GM12878 (cell line): ENCODE measurements around the gene CSRP1. TPM values are rescaled to one million over a fixed set of nuclear protein-coding genes. Genes with fewer than 3 reads are reported as not detected.

ENCODE experiments used
- ATAC-seq: fragments of 200-7000 bp; cut with Tn5 transposase; 3 replicates; pipeline ENCODE4 v1.9.1; 2020; ENCODE audit warnings: mild to moderate bottlenecking, moderate library complexity
- BruUV-seq: library from RNA; stranded (reverse); fragments of 400-500 nt; replicated peaks from 2 replicates; lab custom pipeline; 2021; lab: Mats Ljungman, UMichigan
- CTCF ChIA-PET: fragments of 300-600 bp; sonication (Branson Sonifier 250); formaldehyde crosslinking; extraction: SDS; loops from one replicate; lab custom pipeline; 2021; ENCODE audit warnings: inconsistent platforms; lab: Yijun Ruan, JAX
- POLR2A ChIA-PET: fragments of 350-600 bp; formaldehyde crosslinking; extraction: SDS; loops from one replicate; lab custom pipeline; 2021; ENCODE audit warnings: inconsistent platforms; lab: Charles Lee
- RAD21 ChIA-PET: fragments of 300-600 bp; sonication (Branson Sonifier 250); formaldehyde crosslinking; loops from one replicate; lab custom pipeline; 2023; ENCODE audit warnings: antibody characterized with exemption; ENCODE audit not compliant: unreplicated experiment; lab: Charles Lee
- SMC1A ChIA-PET: fragments of 300-600 bp; sonication (Branson Sonifier 250); formaldehyde crosslinking; loops from one replicate; lab custom pipeline; 2023; ENCODE audit not compliant: unreplicated experiment, uncharacterized antibody; lab: Charles Lee
- DNase-seq: peaks from one replicate; pipeline ENCODE4 v3.0.0-alpha.2; 2011; ENCODE audit warnings: low read depth, low spot score
- FAIRE-seq: peaks from 3 replicates; lab custom pipeline; 2011; peaks lifted over from hg19 to GRCh38; lab: Jason Lieb, UNC
- H2AFZ ChIP-seq: 2 replicates; pipeline ENCODE4 v1.6.0; 2011; ENCODE audit warnings: low read depth, low read length, control low read depth; ENCODE audit not compliant: control insufficient read depth
- H3K27ac ChIP-seq: 2 replicates; pipeline ENCODE4 v1.5.1; 2011; ENCODE audit warnings: control low read depth; ENCODE audit not compliant: control insufficient read depth, insufficient read depth
- H3K27me3 ChIP-seq, 2 experiments: replicated peaks in 1 of 2; 2 replicates each; pipeline versions ENCODE4 v1.6.0 to v1.6.1; 2011; ENCODE audit warnings: low read length in 1 of 2; ENCODE audit not compliant: control insufficient read depth in 2 of 2, insufficient read depth in 2 of 2
- H3K36me3 ChIP-seq, 2 experiments: 2 replicates each; pipeline ENCODE4 v1.5.1; 2011; ENCODE audit warnings: low read length in 1 of 2; ENCODE audit not compliant: control insufficient read depth in 2 of 2, insufficient read depth in 2 of 2
- H3K4me1 ChIP-seq: 2 replicates; pipeline ENCODE4 v1.6.1; 2011; ENCODE audit warnings: mild to moderate bottlenecking, low read length, moderate library complexity, mixed read lengths; ENCODE audit not compliant: control insufficient read depth, insufficient read depth
- H3K4me2 ChIP-seq: 2 replicates; pipeline ENCODE4 v1.6.0; 2011; ENCODE audit warnings: control low read depth; ENCODE audit not compliant: control insufficient read depth, insufficient read depth
- H3K4me3 ChIP-seq: fragments of 200-600 bp; sonication (generic); 2 replicates; pipeline ENCODE4 v1.5.1; 2016
- H3K79me2 ChIP-seq: 2 replicates; pipeline ENCODE4 v1.6.0; 2011; ENCODE audit warnings: low read length; ENCODE audit not compliant: control insufficient read depth, insufficient read depth
- H3K9ac ChIP-seq: 2 replicates; pipeline ENCODE4 v1.8.0; 2011; ENCODE audit warnings: low read length, control low read depth, mixed read lengths; ENCODE audit not compliant: control insufficient read depth, insufficient read depth
- H3K9me3 ChIP-seq: replicated peaks from 3 replicates; pipeline ENCODE4 v1.5.1; 2011; ENCODE audit warnings: mild to moderate bottlenecking, low read length; ENCODE audit not compliant: control insufficient read depth, insufficient read depth
- H4K20me1 ChIP-seq: 2 replicates; pipeline ENCODE4 v1.6.0; 2011; ENCODE audit not compliant: control insufficient read depth, insufficient read depth
- CEBPB ChIP-seq, 2 experiments: fragments of 150-350 bp in 1 of 2; IDR thresholded peaks; 2 replicates each; pipeline ENCODE4 v1.6.1; 2012 to 2014; ENCODE audit warnings: low read depth in 2 of 2, low read length in 2 of 2, borderline replicate concordance in 1 of 2, inconsistent platforms in 1 of 2
- EED ChIP-seq: sonication (generic); IDR thresholded peaks from 2 replicates; pipeline ENCODE4 v1.6.1; 2016; ENCODE audit warnings: antibody characterized with exemption, low read depth
- GATAD2B ChIP-seq: fragments of 450-650 bp; conservative IDR thresholded peaks from 2 replicates; pipeline ENCODE4 v1.6.1; 2017; ENCODE audit warnings: low read depth, mild to moderate bottlenecking, moderate library complexity
- IKZF1 ChIP-seq: fragments of 450-650 bp; conservative IDR thresholded peaks from 2 replicates; pipeline ENCODE4 v1.6.1; 2017; ENCODE audit warnings: antibody characterized with exemption, mild to moderate bottlenecking
- IKZF2 ChIP-seq, 2 experiments: fragments of 450-650 bp; IDR thresholded peaks; 2 replicates each; pipeline ENCODE4 v1.6.1; 2017; ENCODE audit warnings: mild to moderate bottlenecking in 2 of 2, moderate library complexity in 2 of 2
- NR2F1 ChIP-seq: fragments of 450-650 bp; conservative IDR thresholded peaks from 2 replicates; pipeline ENCODE4 v1.6.1; 2017; ENCODE audit warnings: mild to moderate bottlenecking
- RUNX3 ChIP-seq: IDR thresholded peaks from 2 replicates; pipeline ENCODE4 v1.6.1; 2012; ENCODE audit warnings: low read length, inconsistent platforms
- SPI1 ChIP-seq: IDR thresholded peaks from 2 replicates; pipeline ENCODE4 v1.6.1; 2011; ENCODE audit warnings: low read depth, mild to moderate bottlenecking, low read length, moderate library complexity, borderline replicate concordance; ENCODE audit not compliant: insufficient read depth
- ZNF384 ChIP-seq: IDR thresholded peaks from 2 replicates; pipeline ENCODE4 v1.6.1; 2012; ENCODE audit warnings: low read depth, mild to moderate bottlenecking, low read length, improper control_type of control experiment, borderline replicate concordance
- WGBS: methylation state at CpG from one replicate; pipeline ENCODE4 v1.1.6; 2016; ENCODE audit warnings: low lambda C conversion rate; ENCODE audit not compliant: insufficient replicate concordance, insufficient coverage; ENCODE audit errors: missing lambda C conversion rate; 5-methylcytosine and 5-hydroxymethylcytosine counted together
- in situ Hi-C: fragments of 300-500 bp; cut with MboI; formaldehyde crosslinking; loops from 9 replicates; pipeline ENCODE4 v1.14.3; 2018; ENCODE audit warnings: mixed read lengths
- intact Hi-C: fragments of 100-400 bp; cut with micrococcal nuclease; formaldehyde crosslinking; loops from one replicate; pipeline ENCODE4 v1.14.2; 2022; ENCODE audit not compliant: unreplicated experiment
- polyA plus RNA-seq, 11 experiments: library from polyadenylated mRNA; depleted of rRNA in 4 of 11; unstranded in 6 of 11; stranded (reverse) in 5 of 11; fragments of >200 nt; fragmentation: Nextera tagmentation in 4 of 11; fragmentation: Illumina TruSeq in 1 of 11; extraction: Ambion mirVana in 4 of 11; extraction: Trizol in 1 of 11; gene quantifications; 1 replicate in 1 of 11; 2 replicates in 10 of 11; pipeline versions ENCODE4 v1.2.1 to v1.2.3, GENCODE V29; 2011 to 2016; ENCODE audit warnings: inconsistent platforms in 2 of 11, missing spikeins in 2 of 11, low read depth in 1 of 11
- total RNA-seq, 4 experiments: library from RNA; depleted of rRNA in 3 of 4; stranded (reverse); fragments of >200 nt in 3 of 4; fragmentation: Illumina TruSeq in 1 of 4; extraction: Trizol in 1 of 4; gene quantifications; 2 replicates each; pipeline versions ENCODE4 v1.2.1 to v1.2.3, GENCODE V29; 2013 to 2021
- TF ChIP-seq, protein P1 (sequence below), 3 experiments: IDR thresholded peaks in 2 of 3; conservative IDR thresholded peaks in 1 of 3; 2 replicates each; pipeline ENCODE4 v1.5.1; 2011; ENCODE audit warnings: low read depth in 3 of 3, low read length in 3 of 3, mild to moderate bottlenecking in 3 of 3, control low read depth in 2 of 3, moderate library complexity in 2 of 3, inconsistent platforms in 1 of 3, mixed read lengths in 1 of 3; ENCODE audit not compliant: control insufficient read depth in 2 of 3, insufficient read depth in 1 of 3; ENCODE audit errors: extremely low read depth in 1 of 3
- TF ChIP-seq, protein P2 (sequence below): fragments of 450-650 bp; IDR thresholded peaks from 2 replicates; pipeline ENCODE4 v1.6.1; 2017; ENCODE audit warnings: mild to moderate bottlenecking, moderate library complexity

The CSRP1 gene
- total and polyA plus RNA-seq, 10 of the 15 experiments (the other 5 are each of a cell fraction or from before 2014, with no cell fraction given): 23.4 to 99.2 (median 80.7) TPM

DNA sequence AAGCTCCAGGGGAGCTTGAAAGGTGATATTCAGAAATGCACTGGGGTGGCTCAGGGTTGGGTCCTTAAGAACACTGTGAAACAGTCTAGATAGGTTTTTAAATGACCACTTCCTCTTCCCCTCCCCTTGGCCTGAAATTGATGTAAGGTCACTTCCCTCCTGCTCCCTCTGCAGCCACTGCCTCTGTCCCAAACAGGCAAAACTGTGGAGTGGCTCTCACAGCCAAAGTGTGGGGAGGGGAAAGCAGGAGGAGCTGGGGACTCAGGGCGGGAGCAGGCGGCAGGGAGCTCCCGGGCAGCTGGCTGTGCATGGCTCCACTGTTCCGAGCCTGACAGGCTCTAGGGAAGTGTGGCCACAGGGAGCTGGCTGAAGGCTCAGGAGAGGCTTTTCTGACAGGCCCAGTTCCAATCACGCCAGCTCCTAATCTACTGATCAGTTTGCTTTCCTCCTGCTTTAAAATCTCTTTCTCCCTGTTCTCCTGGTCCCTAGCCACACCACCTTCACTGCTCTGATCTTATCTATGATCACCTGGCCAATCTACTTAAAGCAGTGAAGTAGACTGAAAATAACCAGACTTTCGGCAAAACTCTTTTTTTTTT is 5.1 kb upstream of the CSRP1 start:
- Histone ChIP-seq H3K27me3 (no peaks in the 10 kb centered on the region), H4K20me1 (peaks cover 3% of the 10 kb centered on the region; the same call in 1 of the 2 replicates), H3K4me3 (peak overlapping the region; percentile 43; the same call in 1 of the 2 replicates), H3K4me2 (peak overlapping the region; percentile 63), H2AFZ (peak overlapping the region; percentile 28), H3K27ac (no peak overlapping the region; the same call in none of the 2 replicates), H3K9me3 (no peaks in the 10 kb centered on the region), H3K79me2 (peaks cover 6% of the 10 kb centered on the region; the same call in 1 of the 2 replicates), H3K9ac (peak overlapping the region; percentile 3; the same call in 1 of the 2 replicates), H3K4me1 (peaks cover 42% of the 10 kb centered on the region), H3K36me3 (no peaks in the 10 kb centered on the region)
- TF ChIP-seq, protein P1, sequence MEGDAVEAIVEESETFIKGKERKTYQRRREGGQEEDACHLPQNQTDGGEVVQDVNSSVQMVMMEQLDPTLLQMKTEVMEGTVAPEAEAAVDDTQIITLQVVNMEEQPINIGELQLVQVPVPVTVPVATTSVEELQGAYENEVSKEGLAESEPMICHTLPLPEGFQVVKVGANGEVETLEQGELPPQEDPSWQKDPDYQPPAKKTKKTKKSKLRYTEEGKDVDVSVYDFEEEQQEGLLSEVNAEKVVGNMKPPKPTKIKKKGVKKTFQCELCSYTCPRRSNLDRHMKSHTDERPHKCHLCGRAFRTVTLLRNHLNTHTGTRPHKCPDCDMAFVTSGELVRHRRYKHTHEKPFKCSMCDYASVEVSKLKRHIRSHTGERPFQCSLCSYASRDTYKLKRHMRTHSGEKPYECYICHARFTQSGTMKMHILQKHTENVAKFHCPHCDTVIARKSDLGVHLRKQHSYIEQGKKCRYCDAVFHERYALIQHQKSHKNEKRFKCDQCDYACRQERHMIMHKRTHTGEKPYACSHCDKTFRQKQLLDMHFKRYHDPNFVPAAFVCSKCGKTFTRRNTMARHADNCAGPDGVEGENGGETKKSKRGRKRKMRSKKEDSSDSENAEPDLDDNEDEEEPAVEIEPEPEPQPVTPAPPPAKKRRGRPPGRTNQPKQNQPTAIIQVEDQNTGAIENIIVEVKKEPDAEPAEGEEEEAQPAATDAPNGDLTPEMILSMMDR (IDR thresholded peaks at IDR 0.05 in 2 of 3, conservative IDR thresholded peaks at IDR 0.05 in 1 of 3; ENCODE audit: control insufficient read depth in 2 of 3, extremely low read depth in 1 of 3, insufficient read depth in 1 of 3, low read depth in 3 of 3, low read length in 3 of 3): peak in 1 of 3 experiments; percentile 3; a peak in 1 of 6 replicates
- TF ChIP-seq, protein P2, sequence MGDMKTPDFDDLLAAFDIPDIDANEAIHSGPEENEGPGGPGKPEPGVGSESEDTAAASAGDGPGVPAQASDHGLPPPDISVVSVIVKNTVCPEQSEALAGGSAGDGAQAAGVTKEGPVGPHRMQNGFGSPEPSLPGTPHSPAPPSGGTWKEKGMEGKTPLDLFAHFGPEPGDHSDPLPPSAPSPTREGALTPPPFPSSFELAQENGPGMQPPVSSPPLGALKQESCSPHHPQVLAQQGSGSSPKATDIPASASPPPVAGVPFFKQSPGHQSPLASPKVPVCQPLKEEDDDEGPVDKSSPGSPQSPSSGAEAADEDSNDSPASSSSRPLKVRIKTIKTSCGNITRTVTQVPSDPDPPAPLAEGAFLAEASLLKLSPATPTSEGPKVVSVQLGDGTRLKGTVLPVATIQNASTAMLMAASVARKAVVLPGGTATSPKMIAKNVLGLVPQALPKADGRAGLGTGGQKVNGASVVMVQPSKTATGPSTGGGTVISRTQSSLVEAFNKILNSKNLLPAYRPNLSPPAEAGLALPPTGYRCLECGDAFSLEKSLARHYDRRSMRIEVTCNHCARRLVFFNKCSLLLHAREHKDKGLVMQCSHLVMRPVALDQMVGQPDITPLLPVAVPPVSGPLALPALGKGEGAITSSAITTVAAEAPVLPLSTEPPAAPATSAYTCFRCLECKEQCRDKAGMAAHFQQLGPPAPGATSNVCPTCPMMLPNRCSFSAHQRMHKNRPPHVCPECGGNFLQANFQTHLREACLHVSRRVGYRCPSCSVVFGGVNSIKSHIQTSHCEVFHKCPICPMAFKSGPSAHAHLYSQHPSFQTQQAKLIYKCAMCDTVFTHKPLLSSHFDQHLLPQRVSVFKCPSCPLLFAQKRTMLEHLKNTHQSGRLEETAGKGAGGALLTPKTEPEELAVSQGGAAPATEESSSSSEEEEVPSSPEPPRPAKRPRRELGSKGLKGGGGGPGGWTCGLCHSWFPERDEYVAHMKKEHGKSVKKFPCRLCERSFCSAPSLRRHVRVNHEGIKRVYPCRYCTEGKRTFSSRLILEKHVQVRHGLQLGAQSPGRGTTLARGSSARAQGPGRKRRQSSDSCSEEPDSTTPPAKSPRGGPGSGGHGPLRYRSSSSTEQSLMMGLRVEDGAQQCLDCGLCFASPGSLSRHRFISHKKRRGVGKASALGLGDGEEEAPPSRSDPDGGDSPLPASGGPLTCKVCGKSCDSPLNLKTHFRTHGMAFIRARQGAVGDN: peak; percentile 40; the same call in 1 of the 2 replicates
- peak; percentile 89 for TF ChIP-seq SPI1
- TF ChIP-seq CEBPB (IDR thresholded peaks at IDR 0.05; ENCODE audit: borderline replicate concordance in 1 of 2, low read depth in 2 of 2, low read length in 2 of 2): no peak
- TF ChIP-seq IKZF1: peak; percentile 59
- TF ChIP-seq GATAD2B: no peak
- peak; percentile 55; the same call in 1 of the 2 replicates for TF ChIP-seq ZNF384
- peak; percentile 42; the same call in 1 of the 2 replicates for TF ChIP-seq EED
- peak; percentile 32 to 44; a peak in 1 of 4 replicates for TF ChIP-seq IKZF2 (IDR thresholded peaks at IDR 0.05)
- peak; percentile 58 for TF ChIP-seq RUNX3
- TF ChIP-seq NR2F1: peak; percentile 65
- ChIA-PET SMC1A (interaction anchor here (0.9 to 18.7 kb wide), 19 partner anchors 11 to 165 kb away, joined by 3 to 514 read pairs (median 4); partner anchors contain the start of gene PHLDA3), RAD21 (interaction anchor here (1.0 to 15.3 kb wide), 17 partner anchors 9 to 165 kb away, joined by 3 to 505 read pairs (median 8); partner anchors contain the start of gene PHLDA3), CTCF (interaction anchor here (0.6 to 11.2 kb wide), 41 partner anchors 9 to 491 kb away, joined by 3 to 814 read pairs (median 5); partner anchors contain the start of genes IPO9 and PHLDA3), POLR2A (interaction anchor here (1.0 to 5.0 kb wide), 7 partner anchors 9 to 106 kb away, joined by 3 to 68 read pairs (median 5); partner anchors contain the start of gene PHLDA3)
- FAIRE-seq: peak; percentile 44
- in situ Hi-C loops: loop anchor here (5.0 kb wide), 1 partner anchor 65 kb away; no protein-coding TSS in a partner anchor
- intact Hi-C loops: loop anchor here (10.0 kb wide), 1 partner anchor 257 kb away; no protein-coding TSS in a partner anchor
- 4% methylated on average over 5 of the region's 6 CpGs for WGBS
- no TSS peak for BruUV-seq
- ATAC-seq: peak; percentile 73
- peak; percentile 35 for DNase-seq
